SW 1271 (cell line): Measurements from ENCODE around the gene CD99.

Experiments used
- DNase-seq, 2 experiments: peaks; one replicate each; lab custom pipeline; 2025; lab: John Stamatoyannopoulos, UW

The CD99 gene

DNA sequence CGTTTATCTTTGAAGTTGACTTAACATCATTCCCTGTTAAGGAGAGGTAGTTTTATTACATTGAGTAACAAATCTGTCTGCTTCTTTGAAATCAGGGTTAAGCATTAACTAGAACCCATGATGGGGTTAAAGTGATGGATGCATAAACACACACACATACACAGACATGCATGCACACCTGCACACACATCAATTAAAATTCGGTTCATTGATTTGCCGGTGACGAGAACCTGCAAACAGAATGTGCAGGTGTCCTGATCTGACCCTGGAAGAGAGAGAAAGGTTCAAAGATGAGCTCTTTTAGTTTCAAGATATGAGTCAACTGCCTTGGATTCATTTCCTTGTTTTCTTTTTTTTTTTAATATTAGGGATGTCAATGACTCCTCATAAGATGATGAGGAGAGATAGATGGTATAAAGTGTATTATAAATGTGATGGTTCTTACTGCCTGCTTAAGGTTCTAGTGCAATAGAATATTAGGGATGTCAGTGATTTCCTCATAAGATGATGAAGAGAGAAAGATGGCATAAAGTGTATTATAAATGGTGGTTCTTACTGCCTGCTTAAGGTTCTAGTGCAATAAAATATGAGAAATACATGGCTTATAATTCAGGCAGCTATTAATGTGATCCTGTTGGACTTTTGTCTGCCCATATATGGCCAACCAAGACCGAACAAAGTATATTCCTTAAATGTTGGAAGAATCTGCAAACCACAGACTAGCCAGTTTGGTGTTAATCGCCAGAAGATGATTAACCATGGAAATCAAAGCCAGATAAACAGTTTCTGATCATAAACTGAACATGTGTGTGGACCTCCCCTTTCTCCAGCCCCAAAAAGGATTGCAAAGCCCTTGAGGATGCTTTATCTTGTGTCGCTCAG, 14.1 kb upstream of the CD99 start:
- DNase-seq, result no peak

DNA sequence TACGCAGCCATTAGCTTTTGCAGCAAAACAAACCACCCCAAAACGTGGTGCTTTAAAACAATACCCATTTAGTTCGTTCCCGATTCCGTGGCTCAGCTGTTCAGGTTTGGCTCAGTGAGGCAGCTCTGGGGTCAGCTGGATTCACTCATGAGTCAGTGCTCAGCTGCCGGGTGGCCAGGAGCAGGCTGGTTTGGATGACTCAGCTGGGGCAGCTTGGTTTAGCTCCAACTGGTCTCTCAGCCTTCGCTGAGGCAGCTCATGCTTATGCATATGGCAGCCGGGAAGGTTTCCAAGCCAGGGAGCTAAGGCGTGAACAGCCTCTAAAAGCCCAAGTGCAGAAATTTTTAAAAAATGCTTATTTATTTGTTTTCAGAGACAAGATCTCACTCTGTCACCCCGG, 13.3 kb upstream of the CD99 start:
- no peak for DNase-seq

DNA sequence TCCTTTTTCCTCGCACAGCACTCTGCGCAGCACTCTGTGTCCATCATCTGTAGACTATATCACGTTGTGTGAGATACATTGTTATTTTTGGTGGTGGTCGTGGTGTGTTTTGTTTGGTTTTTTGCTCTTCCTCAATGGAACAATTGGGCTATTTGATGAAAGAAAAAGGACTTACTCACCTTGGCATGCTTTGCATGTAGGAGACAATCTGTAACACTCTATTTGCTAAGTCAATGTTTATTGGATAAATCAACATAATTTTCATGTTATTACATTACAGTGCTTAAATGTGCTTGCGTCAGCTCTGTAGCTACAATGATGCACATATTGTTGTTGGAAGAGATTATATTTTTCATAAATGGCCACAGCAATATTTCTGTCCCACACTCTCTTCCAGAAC, 12.5 kb upstream of the CD99 start:
- DNase-seq, result no peak

DNA sequence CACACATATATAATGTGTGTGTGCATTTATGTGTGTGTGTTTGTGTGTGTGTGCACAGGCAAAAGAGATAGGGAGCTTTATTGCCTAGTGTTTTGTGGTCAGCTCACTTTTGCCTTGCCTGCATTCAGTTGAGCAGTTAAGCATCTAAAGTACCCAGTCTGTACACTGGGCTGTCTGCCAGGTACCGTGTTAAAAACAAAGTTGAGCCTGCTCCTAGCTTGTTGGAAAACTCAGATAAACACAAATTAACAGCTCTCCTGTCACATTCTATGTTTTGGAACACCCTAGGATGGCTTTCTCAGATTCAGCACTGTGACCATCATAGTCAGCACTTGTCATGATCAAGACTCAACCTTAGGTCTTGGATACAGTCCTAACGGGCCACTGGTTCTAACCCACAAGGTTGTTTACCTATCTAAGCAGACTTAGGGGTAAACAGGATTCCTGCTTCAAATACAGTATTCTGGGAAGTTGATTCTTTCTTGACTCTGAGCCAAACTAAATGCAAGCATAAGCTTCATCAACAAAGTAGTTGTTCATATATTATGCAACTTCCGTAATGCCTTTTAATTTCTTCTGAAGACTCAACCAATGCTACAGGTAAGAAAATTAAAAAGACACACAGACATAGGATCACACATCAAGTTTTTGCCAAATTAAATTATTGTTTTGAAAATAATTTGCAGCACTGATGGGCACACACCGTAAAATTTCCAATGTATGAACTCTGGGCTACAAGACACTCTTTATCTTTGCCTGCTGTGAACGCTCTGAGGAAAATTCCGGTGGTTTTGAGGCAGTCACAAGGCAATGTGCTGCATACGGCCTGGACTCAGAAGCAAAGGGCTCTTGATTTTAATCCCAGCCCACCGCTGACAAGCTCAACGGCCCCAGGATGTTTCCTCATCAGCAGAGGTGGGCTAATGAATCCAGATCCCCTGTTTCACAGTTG, 11.3 kb upstream of the CD99 start:
- no peak for DNase-seq

DNA sequence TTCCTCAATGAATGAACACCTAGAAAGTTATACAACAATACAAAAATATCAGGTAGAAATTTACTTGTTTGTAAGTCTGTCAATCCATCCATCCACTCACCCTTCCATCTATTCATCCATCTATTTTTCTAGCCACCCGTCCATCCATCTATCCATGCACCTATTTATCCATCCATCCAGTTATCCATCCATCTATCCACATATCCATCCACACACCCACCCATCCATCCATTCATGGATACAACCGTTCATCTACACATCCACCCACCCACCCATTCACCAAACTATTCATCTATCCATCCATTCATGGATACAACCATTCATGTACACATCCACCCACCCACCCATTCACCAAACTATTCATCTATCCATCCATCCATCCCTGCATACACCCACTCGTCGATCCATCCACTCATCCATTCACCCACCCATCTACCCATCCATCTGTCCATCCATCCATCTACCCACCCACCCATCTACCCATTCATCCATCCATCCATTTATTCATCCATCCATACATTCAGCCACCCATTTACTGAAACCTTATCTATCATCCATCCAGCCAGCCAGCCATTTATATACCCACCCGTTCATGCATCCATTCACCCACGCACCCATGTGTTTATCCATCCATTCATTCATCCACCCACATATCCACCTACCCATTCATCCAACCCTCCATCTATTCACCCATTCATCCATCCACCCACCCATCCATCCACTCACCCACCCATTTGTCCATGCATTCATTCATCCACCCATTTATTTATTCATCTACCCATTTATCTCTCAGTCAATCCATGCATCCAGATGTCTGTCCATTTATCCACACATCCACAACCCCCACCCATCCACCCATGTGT, 10.4 kb upstream of the CD99 start:
- no peak for DNase-seq

DNA sequence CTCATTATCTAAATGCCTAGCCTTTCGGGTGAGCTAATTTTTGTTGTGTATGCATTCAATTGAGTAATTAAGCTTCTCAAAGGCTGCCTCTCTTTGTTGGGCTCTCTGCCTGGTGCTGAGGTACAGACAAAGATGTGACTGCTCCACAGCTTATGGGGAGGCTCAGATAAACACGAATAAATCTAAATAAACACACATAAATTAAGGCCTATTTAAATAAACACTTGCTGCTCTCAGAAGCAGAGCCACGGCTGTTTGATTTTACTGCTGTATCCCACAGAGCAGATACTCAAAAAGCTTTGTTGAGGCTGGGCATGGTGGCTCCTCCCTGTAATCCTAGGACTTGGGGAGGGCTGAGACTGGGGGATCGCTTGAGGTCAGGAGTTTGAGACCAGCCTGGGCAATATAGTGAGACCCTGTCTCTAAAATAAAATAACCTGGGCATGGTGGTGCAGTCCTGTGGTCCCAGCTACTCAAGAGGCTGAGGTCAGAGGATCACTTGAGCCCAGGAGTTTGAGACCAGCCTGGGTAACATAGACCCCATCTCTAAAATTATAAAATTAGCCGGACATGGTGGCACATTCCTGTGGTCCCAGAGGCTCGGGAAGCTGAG, 8.4 kb upstream of the CD99 start:
- DNase-seq, result no peak

DNA sequence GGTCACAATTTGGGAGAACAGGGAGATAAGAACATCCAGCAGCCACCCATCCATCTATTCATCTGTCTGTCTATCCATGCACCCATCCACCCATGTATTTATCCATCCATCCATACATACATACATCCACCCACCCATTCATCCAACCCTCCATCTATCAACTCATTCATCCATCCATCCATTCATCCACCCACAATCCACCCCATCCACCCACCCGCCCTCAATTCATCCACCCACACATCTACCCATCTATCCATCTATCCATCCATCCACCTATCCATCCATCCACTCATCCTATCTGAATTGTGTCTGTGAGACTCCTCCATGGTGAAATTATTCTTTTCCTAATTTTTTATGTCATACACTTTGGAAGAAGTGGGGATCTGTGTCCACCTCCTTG, 6.8 kb upstream of the CD99 start:
- no peak for DNase-seq

DNA sequence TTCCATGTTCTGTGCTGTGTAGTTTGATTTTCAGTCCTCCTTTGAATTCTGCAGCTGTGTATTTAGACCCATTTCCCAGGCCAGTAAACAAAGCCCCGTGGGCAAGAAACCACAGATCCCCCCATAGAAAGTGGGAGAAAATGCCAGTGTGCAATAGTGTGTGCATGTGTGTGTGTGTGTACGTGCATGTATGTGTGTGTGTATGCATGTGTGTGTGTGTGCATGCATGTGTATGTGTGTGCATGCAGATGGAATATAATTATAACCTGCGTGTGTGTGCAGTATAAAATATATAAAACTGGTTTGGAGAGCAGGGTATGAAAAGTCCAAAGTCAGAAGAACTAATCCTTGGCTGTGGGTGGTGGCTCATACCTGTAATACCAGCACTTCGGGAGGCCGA, 5.2 kb upstream of the CD99 start:
- DNase-seq, result no peak

DNA sequence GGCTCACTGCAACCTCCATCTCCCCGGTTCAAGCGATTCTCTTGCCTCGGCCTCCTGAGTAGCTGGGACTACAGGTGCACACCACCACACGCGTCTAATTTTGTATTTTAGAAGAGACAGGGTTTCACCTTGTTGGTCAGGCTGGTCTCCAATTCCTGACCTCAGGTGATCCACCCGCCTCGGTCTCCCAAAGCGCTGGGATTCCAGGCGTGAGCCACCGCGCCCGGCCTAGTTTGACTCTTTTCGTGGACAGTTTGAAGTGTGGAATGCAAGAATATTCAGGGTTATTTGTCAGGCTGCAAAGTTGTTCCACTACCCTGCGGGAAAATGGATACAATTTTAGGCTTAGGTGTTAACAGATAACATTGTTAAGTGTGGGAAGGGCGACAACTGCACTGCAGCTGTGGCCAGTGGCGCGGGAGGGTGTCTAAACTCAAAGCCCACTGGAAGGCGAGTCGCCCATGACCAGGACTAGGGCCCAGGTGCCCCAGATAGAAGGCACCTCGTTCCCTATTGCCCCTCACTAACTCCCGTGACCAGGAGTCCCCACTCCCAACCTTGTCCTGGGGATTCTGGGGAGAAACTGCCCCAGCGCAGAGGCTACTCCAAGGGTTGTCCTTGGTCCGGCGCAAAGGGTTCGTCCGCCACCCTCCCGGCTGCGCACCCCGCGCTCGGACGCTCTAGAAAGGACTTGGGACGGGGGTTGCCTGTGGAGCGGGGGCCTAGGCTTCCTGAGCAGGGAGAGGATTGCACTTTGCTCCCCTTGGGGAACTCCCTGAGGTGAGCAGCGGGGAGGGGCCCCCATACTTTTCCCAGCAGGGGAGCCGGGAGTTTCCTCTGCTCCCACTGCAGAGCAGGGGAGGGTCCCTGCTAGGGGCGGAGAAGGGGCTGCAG, 1.1 kb upstream of the CD99 start:
- no peak for DNase-seq

DNA sequence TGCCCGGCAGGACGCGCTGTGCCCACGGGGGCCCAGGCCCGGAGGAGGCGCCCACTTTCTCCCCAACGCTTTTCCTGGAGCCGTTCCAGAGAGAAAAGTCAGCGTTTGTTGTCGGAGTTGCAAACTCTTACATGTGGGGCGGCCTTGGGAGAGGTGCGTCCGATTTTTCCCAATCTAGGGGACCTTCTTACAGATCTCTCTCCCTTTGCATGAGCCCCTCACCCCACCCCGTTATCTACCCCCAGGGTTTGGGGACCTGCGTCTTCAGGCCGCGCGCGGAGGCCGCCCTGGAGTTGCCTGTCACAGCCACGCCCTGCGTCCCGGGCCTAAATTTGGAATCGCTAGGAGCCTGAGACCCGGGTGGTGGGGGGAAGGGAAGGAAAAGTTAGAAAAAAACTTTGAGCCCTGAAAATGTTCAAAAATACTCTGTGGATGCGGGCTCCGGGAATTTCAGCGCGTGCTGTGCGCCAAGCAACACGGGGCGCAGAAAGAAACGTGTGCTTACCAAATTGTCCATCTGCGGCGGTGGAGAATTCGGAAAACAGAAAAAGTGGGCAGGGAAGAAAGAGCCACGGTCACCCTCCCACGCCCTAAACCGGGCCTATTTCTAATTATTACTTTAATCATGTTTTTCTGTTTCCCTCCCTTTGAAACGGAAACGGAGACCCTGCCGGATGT, 587 bp downstream of the CD99 start:
- no peak for DNase-seq

DNA sequence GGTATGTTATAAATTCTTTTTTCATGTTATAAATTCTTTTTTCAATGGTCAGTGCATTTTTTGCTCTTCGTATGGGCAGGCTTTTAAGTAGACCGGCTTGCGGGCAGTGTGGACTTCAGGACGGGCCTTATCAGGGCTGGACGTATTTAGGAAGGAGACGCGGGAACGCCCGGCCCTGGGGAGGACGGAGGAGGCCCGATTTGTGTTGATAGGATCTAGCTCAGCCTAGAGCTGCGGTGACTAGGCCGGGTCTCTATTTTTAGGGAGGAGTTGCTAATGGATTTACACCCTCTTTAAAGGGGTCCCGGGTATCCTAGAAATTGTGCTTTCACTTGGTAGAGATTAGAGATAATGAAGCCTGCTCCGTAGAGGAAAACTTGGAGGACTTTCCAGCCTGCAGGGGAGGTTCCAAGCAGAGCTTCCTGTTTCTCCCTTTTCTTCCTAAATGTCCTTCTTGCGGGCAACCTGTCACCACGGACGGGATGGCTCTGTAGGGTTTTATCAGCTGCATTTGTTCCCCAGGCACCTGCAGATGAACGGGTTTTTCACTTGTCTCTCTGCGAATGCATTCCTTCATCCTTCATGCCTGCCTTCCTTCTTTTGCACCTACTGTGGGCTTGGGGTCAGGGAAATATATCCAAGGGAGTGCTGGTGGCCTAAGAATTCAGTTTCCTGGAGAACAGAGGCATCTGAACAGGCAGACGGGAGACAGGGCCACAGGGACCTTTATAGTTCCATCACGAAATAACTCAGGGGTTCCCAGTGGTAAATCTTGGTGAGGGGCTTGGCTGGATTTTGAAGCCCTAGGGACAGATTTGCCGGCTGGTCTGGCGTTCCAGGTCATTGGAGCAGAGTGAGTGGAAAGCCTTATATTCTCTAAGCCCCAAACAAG, 1.4 kb downstream of the CD99 start:
- DNase-seq, result no peak

DNA sequence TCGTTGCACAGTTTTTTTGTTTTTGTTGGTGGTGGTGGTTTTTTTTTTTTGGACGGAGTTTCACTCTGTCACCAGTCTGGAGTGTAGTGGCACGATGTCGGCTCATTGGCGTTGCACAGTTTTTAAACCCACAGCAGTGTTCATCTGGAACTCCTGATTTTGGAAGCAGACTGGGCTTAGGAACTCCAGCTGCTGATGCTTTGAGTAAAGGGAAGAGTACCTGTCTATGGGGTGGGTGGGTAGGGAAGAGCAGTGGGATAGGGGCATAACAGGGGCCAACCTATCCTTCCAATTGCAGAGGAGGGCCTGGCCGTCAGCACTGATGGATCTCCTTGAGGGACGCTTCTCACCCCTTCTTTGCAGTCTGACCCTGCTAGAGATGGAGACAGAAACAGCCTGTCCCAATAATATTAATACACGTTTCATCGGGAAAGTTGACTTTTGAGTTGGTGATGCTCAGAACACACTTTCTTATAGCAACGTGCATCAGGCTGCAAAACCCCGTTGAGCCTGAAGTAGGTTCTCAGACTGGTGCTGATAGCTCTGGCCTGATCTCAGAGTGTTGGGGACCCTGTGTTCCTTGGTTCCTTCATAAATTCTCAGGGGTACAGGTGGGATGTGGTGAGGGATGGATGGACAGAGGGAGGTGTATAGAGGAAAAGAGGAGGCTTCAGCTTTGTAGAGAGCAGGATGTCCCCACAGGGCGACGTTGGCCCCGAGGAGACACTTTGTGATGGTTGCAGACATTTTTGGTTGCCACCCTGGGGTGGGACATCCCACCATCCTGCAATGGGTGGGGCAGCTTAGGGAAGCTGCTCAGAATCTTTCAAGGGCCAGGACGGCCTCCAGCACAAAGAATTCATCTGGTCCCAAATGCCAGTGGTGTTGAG, 2.3 kb downstream of the CD99 start:
- DNase-seq, result no peak

DNA sequence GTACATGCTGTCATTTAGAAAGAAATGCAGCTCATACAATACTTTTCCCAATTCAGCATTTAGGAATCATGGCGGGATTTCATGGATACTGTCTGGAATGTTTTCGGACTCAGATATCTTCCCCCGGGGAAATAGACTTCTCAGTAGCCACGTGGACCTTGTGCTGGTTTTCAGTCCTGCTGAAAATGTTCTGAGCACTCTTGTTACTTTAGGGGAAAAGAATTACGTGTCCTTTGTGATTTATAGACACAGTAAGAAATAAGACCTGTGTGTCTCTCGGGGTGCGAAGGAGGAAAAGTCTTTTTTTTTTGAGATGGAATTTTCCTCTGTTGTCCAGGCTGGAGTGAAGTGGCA, 3.8 kb downstream of the CD99 start:
- no peak for DNase-seq

DNA sequence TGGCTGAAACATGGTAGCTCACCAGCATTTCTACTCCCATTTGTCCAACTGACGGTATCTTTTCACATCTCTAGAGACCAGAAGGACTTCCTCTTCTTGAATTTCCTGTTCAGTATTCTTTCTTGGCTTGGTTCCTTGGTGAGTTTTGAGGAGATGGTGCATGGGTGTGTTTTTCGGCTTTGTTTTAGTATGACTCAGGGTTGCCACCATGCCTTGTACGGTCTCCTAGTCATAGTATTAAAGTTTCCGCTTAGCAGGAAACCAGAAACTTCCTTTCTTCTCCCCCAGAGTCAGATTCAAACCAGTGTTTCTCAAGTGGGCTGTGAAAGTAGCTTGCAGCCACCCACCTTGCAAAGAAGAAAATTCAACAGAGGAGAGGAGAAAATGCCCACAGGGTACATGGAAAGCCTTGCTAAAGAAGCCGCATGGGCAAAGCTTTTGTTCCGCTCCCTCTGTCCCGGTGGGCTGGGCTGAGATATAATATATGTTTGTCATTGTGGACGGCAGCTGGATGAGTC, 5.7 kb downstream of the CD99 start:
- DNase-seq, result no peak

DNA sequence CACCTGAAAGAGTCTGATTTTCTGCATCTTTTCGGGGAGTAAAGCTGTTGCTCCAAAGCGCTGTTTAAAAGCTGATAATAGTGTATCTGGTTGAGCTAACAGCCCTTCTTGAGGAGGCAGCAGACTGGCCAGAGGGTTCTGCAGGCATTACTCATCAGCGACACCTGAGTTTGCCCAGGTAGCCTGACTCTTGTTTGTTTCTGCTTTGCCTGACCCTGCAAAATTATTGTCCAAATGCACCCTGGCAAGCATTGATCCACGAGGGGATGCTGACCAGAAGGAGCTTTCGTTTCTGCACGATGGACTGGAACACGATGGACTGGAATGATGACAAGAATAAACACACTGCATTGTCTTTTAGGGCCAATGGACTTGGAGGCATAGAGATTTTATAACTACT, 6.2 kb downstream of the CD99 start:
- no peak for DNase-seq

DNA sequence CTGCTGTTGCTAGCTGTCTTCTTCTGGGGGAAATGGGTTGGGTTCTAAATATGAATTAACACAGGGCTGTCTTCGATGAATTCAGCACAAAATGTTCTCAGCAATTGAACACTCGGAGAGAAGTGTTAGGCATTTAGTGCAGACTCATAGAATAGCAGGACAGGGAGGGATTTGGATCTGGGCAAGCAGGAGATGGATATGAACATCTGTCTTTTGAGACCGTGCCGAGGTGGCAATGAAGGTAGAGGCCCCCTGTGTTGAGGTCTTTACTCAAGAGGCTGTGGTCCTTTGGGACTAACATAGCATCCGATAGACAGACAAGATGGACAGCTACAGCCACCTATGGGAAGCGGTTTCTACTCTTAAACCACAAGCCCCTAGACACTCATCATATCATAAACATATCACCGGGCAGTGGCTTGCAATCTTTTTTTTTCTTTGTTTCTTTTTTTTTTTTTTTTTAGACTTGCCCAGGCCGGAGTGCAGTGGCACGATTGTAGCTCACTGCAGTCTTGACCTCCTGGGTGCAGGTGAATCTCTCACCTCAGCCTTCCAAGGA, 6.7 kb downstream of the CD99 start:
- DNase-seq, result no peak

DNA sequence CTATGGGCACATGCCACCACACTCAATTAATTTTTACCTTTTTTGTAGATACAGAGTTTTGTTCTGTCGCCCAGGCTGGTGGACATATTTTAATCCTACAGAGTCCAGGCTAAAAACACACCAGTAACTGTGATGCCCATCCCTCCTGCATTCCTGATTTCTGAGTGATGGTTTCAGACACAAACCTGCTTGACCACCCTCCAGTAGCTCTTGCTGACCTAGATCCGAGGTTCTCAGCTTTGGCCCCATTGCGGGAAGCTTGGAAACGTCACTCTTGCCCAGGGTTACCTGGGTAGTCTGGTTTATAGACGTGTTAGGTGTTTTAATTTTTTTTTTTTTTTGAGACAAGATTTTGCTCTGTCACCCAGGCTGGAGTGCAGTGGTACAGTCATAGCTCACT, 7.5 kb downstream of the CD99 start:
- no peak for DNase-seq

DNA sequence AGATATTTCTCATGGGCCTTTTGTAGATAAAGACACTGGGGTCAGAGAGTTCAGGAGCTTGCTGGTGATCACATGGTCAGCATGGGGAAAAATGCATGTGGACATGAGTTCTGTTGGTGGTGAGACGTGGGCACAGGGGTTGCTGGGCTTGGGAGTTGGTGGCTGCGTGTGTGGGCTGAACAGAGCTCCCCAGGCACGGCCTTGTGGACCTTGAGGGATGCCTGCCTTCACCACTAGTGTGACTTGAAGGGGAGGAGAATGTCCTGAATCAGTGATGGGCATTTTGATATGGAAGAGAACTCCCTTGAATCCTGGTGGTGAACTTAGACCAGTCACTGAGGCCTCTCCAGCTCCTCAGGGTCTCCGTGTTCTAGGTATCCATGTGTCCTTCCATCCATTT, 8.9 kb downstream of the CD99 start:
- no peak for DNase-seq
